Peyer's patch (tissue), 4 donors: ENCODE results near the gene ABCE1. TPM values are rescaled to one million over a fixed set of nuclear protein-coding genes. Genes with fewer than 3 reads are reported as not detected.

Source experiments
- DNase-seq, 3 donors: peaks; one replicate each; pipeline ENCODE4 v3.0.0-alpha.2; 2017 to 2019
- H3K27ac ChIP-seq, 4 donors: fragments of 200-600 bp; sonication (generic); one replicate each; pipeline ENCODE4 v1.5.1; 2016 to 2019
- H3K27me3 ChIP-seq, 2 donors: fragments of 200-600 bp; sonication (generic); one replicate each; pipeline ENCODE4 v1.5.1; 2019
- H3K36me3 ChIP-seq, 3 donors: fragments of 200-600 bp; sonication (generic); one replicate each; pipeline ENCODE4 v1.5.1; 2016 to 2019
- H3K4me1 ChIP-seq, 4 donors: fragments of 200-600 bp; sonication (generic); one replicate each; pipeline ENCODE4 v1.5.1; 2016 to 2019
- H3K4me3 ChIP-seq, 4 donors: fragments of 200-600 bp; sonication (generic); 1 replicate in 3 of 4; 2 replicates in 1 of 4; pipeline ENCODE4 v1.5.1; 2016 to 2019; ENCODE audit warnings: mild to moderate bottlenecking in 1 of 4
- H3K9me3 ChIP-seq, 4 donors: fragments of 200-600 bp; sonication (generic); one replicate each; pipeline ENCODE4 v1.5.1; 2016 to 2019; ENCODE audit warnings: mild to moderate bottlenecking in 1 of 4
- POLR2A ChIP-seq, 2 donors: fragments of 450-650 bp; IDR thresholded peaks; one replicate each; pipeline ENCODE4 v1.5.1; 2017; ENCODE audit warnings: antibody characterized with exemption in 2 of 2, mild to moderate bottlenecking in 2 of 2, moderate library complexity in 2 of 2
- small RNA-seq, 2 donors: library from RNA; depleted of rRNA; stranded (forward); fragments of <200 nt; gene quantifications; one replicate each; pipeline ENCODE3, GENCODE V24; 2016
- total RNA-seq, 4 donors: library from RNA; depleted of rRNA; stranded (reverse); fragments of >200 nt; gene quantifications; one replicate each; pipeline ENCODE4 v1.1.0, GENCODE V29; 2016
- TF ChIP-seq, protein P1 (sequence below), 6 experiments: fragments of 450-650 bp in 4 of 6; fragments of 200-600 bp in 2 of 6; sonication (generic) in 1 of 6; IDR thresholded peaks; one replicate each; pipeline ENCODE4 v1.5.1; 2017 to 2019; ENCODE audit warnings: antibody characterized with exemption in 6 of 6, mild to moderate bottlenecking in 3 of 6, moderate library complexity in 1 of 6

The ABCE1 gene
- total RNA-seq, 4 donors from 2014 or later = 15.4 to 56.9 (median 32.9) TPM

DNA sequence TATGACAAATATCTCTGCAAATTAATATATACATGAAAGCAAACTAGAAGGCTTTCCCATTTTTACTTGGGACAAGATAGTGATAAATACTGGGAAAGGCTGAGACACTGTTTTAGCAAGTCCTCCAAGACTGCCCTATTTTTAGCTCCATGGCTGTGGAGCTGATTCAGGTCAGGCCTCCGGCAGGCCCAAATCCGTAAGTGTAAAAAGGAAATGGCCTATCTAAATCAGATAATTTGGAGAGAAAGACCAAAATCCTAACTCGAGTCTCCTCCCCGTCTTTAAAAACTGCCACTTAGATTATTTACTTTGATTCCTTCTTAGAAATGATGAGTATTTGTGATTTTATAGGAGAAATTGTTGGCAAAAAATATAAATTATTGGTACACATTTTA is 79.4 kb downstream of the ABCE1 start:
- Histone ChIP-seq H3K36me3 (no peaks in the 10 kb centered on the region), H3K4me1 (peaks cover 0 to 27% (median 3%) of the 10 kb centered on the region in 4 donors), H3K9me3 (no peaks in the 10 kb centered on the region), H3K27me3 (no peaks in the 10 kb centered on the region), H3K27ac (peak overlapping the region in 3 of 4 donors; percentile 96 to 99 (median 97)), H3K4me3 (peak overlapping the region; percentile 67 to 95 (median 83))
- no peak for DNase-seq
- TF ChIP-seq, protein P1, sequence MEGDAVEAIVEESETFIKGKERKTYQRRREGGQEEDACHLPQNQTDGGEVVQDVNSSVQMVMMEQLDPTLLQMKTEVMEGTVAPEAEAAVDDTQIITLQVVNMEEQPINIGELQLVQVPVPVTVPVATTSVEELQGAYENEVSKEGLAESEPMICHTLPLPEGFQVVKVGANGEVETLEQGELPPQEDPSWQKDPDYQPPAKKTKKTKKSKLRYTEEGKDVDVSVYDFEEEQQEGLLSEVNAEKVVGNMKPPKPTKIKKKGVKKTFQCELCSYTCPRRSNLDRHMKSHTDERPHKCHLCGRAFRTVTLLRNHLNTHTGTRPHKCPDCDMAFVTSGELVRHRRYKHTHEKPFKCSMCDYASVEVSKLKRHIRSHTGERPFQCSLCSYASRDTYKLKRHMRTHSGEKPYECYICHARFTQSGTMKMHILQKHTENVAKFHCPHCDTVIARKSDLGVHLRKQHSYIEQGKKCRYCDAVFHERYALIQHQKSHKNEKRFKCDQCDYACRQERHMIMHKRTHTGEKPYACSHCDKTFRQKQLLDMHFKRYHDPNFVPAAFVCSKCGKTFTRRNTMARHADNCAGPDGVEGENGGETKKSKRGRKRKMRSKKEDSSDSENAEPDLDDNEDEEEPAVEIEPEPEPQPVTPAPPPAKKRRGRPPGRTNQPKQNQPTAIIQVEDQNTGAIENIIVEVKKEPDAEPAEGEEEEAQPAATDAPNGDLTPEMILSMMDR (IDR thresholded peaks at IDR 0.05) = no peak
- TF ChIP-seq POLR2A (IDR thresholded peaks at IDR 0.05) = no peak

DNA sequence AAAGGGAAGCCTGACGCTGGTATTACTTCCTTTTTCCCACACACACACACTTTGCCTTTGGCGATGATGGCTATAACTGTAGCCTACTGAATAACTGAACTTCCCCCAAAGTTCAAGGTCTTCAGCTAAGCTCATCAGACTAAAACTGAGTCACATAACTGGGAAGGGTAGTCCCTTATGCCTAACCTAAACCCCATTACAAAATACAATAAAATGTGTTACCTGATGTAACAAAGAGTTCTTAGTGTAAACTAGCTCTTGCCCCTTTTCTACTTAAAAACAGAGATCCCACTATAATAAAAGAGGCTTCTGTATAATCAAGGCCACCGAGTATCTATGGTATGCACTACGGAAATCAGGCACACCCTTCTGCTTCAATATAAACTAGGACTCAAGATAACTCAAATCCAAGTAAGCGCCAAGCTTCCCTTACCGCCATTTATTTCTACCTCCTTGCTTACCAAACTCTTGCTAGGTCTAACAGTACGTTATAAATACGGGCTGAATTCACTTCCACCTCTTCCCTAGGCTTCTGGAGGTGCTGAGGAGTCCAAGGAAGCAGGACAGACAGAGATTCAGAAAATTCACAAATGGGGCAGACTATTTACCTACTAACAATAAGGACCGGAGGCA is 79.9 kb downstream of the ABCE1 start:
- TF ChIP-seq, protein P1 (IDR thresholded peaks at IDR 0.05) = no peak
- no peak for TF ChIP-seq POLR2A (IDR thresholded peaks at IDR 0.05)
- Histone ChIP-seq H3K36me3 (no peaks in the 10 kb centered on the region), H3K4me3 (peak overlapping the region; percentile 67 to 95 (median 83)), H3K4me1 (peaks cover 0 to 23% (median 3%) of the 10 kb centered on the region in 4 donors), H3K9me3 (no peaks in the 10 kb centered on the region), H3K27me3 (no peaks in the 10 kb centered on the region), H3K27ac (peak overlapping the region; percentile 95 to 99 (median 96))
- no peak for DNase-seq

DNA sequence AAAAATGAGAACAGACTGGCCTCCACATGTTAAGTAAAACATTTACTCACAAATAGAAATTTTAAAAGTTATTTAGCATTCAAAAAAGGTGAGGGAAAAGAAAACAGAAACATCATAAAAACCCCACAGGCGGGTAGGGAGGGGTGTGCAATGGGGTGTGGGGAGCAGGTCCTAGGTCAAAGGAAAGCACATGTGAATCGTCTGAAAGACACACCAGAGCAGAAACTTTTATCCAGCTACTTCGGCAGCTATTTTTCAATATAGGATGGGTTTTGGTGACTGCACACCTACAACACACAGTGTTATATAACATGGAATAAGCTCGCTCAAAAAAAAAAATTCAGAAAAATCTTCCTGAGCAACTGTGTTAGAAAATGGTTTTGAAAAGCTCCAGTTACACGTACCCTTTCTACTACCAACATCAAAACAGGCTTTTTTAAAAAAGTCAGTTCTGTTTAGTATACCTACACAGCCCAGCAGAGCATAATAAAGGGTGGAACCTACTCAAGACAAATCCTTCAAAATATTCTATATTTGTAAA is 80.7 kb downstream of the ABCE1 start:
- no peak for DNase-seq

More for the DNA sequence above, 80.7 kb downstream of the ABCE1 start:
- TF ChIP-seq, protein P1 (IDR thresholded peaks at IDR 0.05) = no peak
- TF ChIP-seq POLR2A (IDR thresholded peaks at IDR 0.05) = no peak
- H3K27ac ChIP-seq = peak overlapping the region; percentile 95 to 99 (median 96)
- peaks cover 0 to 23% (median 3%) of the 10 kb centered on the region in 4 donors for H3K4me1 ChIP-seq
- no peaks in the 10 kb centered on the region for H3K36me3 ChIP-seq
- no peaks in the 10 kb centered on the region for H3K27me3 ChIP-seq
- H3K9me3 ChIP-seq = no peaks in the 10 kb centered on the region
- H3K4me3 ChIP-seq = peak overlapping the region; percentile 67 to 95 (median 83)

Small RNA genes within 50 kb of the gene (small RNA-seq; reads per million reads assigned to genes)
- gene RF00019 = 0 reads per million in 2 donors

Other genes starting within 250 kb of the ABCE1 start
- 10 to 100 TPM; 11.7 to 75.9 (median 18.9) TPM for gene ANAPC10, start 115 bp upstream of the ABCE1 start, total RNA-seq
- gene OTUD4, start 82.3 kb downstream of the ABCE1 start, total RNA-seq = 10 to 100 TPM; 19.1 to 68.5 (median 47.0) TPM